ENCODE results near the gene PCSK6.

PCSK6 gene

DNA sequence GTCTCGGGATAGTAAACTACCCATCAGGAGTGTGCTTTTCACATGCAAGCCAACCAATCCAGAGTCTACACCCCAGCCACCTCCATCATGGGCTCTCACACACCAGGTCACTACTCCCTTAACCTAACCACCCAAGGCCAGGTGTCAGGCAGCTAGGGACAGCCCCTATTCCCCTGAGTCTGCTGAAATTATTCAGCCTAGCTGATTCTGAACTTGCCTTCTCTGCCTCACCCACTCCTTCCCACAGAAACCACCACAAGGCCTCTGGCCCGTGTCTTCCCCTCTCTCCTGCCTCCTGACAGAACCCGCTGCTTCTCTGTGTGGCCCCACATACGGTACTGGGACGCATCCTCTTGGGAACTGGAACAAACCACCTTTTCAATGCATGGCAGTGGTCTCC lies 82.1 kb downstream of the PCSK6 start:
- peaks cover 0 to 2% of the 10 kb centered on the region in 2 donors for H3K9me3 ChIP-seq (replicated peaks in 1 of 2; ENCODE audit: control insufficient read depth in 2 of 2, insufficient read depth in 1 of 2, low read depth in 1 of 2, low read length in 2 of 2)
- no peak overlapping the region for H2BK15ac ChIP-seq (ENCODE audit: low read length)
- H3K27ac ChIP-seq (replicated peaks; ENCODE audit: low read length), result no peak overlapping the region
- no peaks in the 10 kb centered on the region for H3K79me1 ChIP-seq (ENCODE audit: low read depth, low read length)
- no peak overlapping the region for H2AFZ ChIP-seq (ENCODE audit: low read length)
- H3K14ac ChIP-seq (ENCODE audit: low read length), result no peak overlapping the region
- no peak overlapping the region for H2BK5ac ChIP-seq (ENCODE audit: low read length)
- no peak for DNase-seq (ENCODE audit: low spot score)
- H3K4ac ChIP-seq (ENCODE audit: low read length), result no peak overlapping the region
- no peak overlapping the region for H2BK120ac ChIP-seq (ENCODE audit: low read depth, low read length)
- H2BK12ac ChIP-seq (ENCODE audit: low read length), result no peak overlapping the region
- peak overlapping the region; percentile 23 for H3K18ac ChIP-seq (ENCODE audit: low read length)
- no peak overlapping the region for H3K4me3 ChIP-seq (ENCODE audit: low read length in 2 of 2)
- no peak overlapping the region for H2AK5ac ChIP-seq (ENCODE audit: low read depth, low read length)
- no peak overlapping the region for H4K91ac ChIP-seq (ENCODE audit: low read depth, low read length, poor library complexity)
- no peak overlapping the region for H3K9ac ChIP-seq (ENCODE audit: low read depth, low read length, poor library complexity)
- no CpG with 5 or more reads among the region's 5 CpGs for whole genome bisulfite sequencing, 2 donors (ENCODE audit: extremely low coverage in 2 of 2, insufficient read length in 2 of 2, insufficient replicate concordance in 1 of 2)
- H3K27me3 ChIP-seq (ENCODE audit: control insufficient read depth in 3 of 3, insufficient read depth in 3 of 3, low read depth in 1 of 3, low read length in 3 of 3), result no peaks in the 10 kb centered on the region
- no peak overlapping the region for H3K23ac ChIP-seq (ENCODE audit: low read depth, low read length, poor library complexity)
- H3K36me3 ChIP-seq (replicated peaks in 1 of 2; ENCODE audit: control insufficient read depth in 2 of 2, insufficient read depth in 2 of 2, low read length in 2 of 2), result peaks cover 0 to 2% of the 10 kb centered on the region in 2 donors
- peaks cover 0 to 12% of the 10 kb centered on the region in 2 donors for H3K4me1 ChIP-seq (ENCODE audit: control insufficient read depth in 2 of 2, insufficient read depth in 1 of 2, low read depth in 1 of 2, low read length in 2 of 2)
- no peak overlapping the region for H4K8ac ChIP-seq (ENCODE audit: low read depth, low read length)
- no peak overlapping the region for H3K4me2 ChIP-seq (ENCODE audit: insufficient read depth, low read length, poor library complexity, severe bottlenecking)

DNA sequence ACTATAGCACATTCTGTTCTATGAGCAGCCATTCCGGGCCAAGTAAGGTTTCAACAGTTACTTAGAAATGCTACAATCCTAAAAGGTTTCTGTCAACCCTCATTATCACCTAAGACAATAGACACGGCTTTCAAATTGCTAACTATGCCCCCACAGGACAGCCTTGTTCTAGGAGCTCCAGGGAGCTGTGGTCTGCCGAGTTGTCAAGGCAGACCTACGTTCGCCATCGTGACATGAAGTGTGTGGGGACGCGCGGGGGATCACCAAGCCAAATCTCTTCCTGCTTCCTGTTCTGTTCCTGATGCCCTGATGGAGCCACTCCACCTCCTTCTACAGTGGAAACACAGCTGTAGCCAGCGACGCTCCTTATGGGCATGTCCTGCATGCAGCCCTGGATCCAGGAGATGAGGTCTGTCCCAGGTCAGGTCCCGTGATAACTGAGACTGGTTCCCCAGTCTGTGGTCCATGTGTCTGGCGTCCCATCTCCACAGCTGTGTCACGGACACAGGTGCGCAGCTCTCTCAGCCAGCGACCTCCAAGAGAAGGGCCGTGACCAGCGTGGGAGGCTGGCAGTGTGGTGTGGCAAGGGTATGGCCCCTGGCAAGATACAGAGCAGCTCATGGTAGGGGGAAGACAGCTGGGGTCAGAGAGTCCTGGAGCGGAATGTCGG lies 82.8 kb downstream of the PCSK6 start:
- no peak for DNase-seq (ENCODE audit: low spot score)
- Histone ChIP-seq H3K27ac (replicated peaks; ENCODE audit: low read length) (no peak overlapping the region), H2BK15ac (ENCODE audit: low read length) (no peak overlapping the region), H3K79me1 (ENCODE audit: low read depth, low read length) (no peaks in the 10 kb centered on the region), H3K9ac (ENCODE audit: low read depth, low read length, poor library complexity) (no peak overlapping the region), H3K9me3 (replicated peaks in 1 of 2; ENCODE audit: control insufficient read depth in 2 of 2, insufficient read depth in 1 of 2, low read depth in 1 of 2, low read length in 2 of 2) (peaks cover 0 to 2% of the 10 kb centered on the region in 2 donors), H4K91ac (ENCODE audit: low read depth, low read length, poor library complexity) (no peak overlapping the region), H2AK5ac (ENCODE audit: low read depth, low read length) (peak overlapping the region; percentile 1), H2BK12ac (ENCODE audit: low read length) (peak overlapping the region; percentile 33), H4K8ac (ENCODE audit: low read depth, low read length) (no peak overlapping the region), H3K4me2 (ENCODE audit: insufficient read depth, low read length, poor library complexity, severe bottlenecking) (no peak overlapping the region), H3K4ac (ENCODE audit: low read length) (no peak overlapping the region), H3K36me3 (replicated peaks in 1 of 2; ENCODE audit: control insufficient read depth in 2 of 2, insufficient read depth in 2 of 2, low read length in 2 of 2) (peaks cover 0 to 2% of the 10 kb centered on the region in 2 donors), H2BK5ac (ENCODE audit: low read length) (no peak overlapping the region), H2BK120ac (ENCODE audit: low read depth, low read length) (no peak overlapping the region), H3K4me3 (ENCODE audit: low read length in 2 of 2) (peak overlapping the region in 1 of 2 donors; percentile 39), H3K27me3 (ENCODE audit: control insufficient read depth in 3 of 3, insufficient read depth in 3 of 3, low read depth in 1 of 3, low read length in 3 of 3) (no peaks in the 10 kb centered on the region), H3K14ac (ENCODE audit: low read length) (no peak overlapping the region), H3K23ac (ENCODE audit: low read depth, low read length, poor library complexity) (peak overlapping the region; percentile 1), H3K18ac (ENCODE audit: low read length) (peak overlapping the region; percentile 29), H3K4me1 (ENCODE audit: control insufficient read depth in 2 of 2, insufficient read depth in 1 of 2, low read depth in 1 of 2, low read length in 2 of 2) (peaks cover 0 to 12% of the 10 kb centered on the region in 2 donors), H2AFZ (ENCODE audit: low read length) (no peak overlapping the region)
- no CpG with 5 or more reads among the region's 20 CpGs for WGBS, 2 donors (ENCODE audit: extremely low coverage in 2 of 2, insufficient read length in 2 of 2, insufficient replicate concordance in 1 of 2)

DNA sequence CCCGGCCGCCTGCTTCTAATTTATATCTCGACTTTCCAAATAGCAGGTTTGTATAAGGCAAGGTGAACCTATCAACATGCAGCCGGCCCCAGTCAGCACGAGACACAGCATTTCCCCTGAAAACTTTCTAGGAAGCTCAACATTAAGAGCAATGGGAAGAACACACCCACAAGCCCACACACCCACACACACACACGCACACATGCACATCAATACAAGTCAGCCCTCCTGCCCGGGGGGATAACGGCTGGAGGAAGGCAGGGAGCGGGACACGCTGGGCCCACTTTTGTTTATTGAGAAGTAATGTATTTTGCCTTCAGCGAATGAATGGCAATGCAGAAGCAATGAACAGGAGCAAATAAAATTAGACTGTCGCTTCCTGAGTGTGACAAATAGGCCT lies 83.5 kb downstream of the PCSK6 start:
- Histone ChIP-seq H2AFZ (ENCODE audit: low read length) (no peak overlapping the region), H4K91ac (ENCODE audit: low read depth, low read length, poor library complexity) (no peak overlapping the region), H4K8ac (ENCODE audit: low read depth, low read length) (no peak overlapping the region), H3K4me2 (ENCODE audit: insufficient read depth, low read length, poor library complexity, severe bottlenecking) (no peak overlapping the region), H3K9me3 (replicated peaks in 1 of 2; ENCODE audit: control insufficient read depth in 2 of 2, insufficient read depth in 1 of 2, low read depth in 1 of 2, low read length in 2 of 2) (peaks cover 0 to 4% of the 10 kb centered on the region in 2 donors), H3K9ac (ENCODE audit: low read depth, low read length, poor library complexity) (no peak overlapping the region), H3K36me3 (replicated peaks in 1 of 2; ENCODE audit: control insufficient read depth in 2 of 2, insufficient read depth in 2 of 2, low read length in 2 of 2) (peaks cover 0 to 7% of the 10 kb centered on the region in 2 donors), H2BK120ac (ENCODE audit: low read depth, low read length) (no peak overlapping the region), H2BK12ac (ENCODE audit: low read length) (no peak overlapping the region), H3K18ac (ENCODE audit: low read length) (no peak overlapping the region), H2BK15ac (ENCODE audit: low read length) (no peak overlapping the region), H2AK5ac (ENCODE audit: low read depth, low read length) (no peak overlapping the region), H2BK5ac (ENCODE audit: low read length) (no peak overlapping the region), H3K4me3 (ENCODE audit: low read length in 2 of 2) (no peak overlapping the region), H3K27ac (replicated peaks; ENCODE audit: low read length) (no peak overlapping the region), H3K27me3 (ENCODE audit: control insufficient read depth in 3 of 3, insufficient read depth in 3 of 3, low read depth in 1 of 3, low read length in 3 of 3) (no peaks in the 10 kb centered on the region), H3K4ac (ENCODE audit: low read length) (no peak overlapping the region), H3K79me1 (ENCODE audit: low read depth, low read length) (no peaks in the 10 kb centered on the region), H3K23ac (ENCODE audit: low read depth, low read length, poor library complexity) (no peak overlapping the region), H3K14ac (ENCODE audit: low read length) (no peak overlapping the region), H3K4me1 (ENCODE audit: control insufficient read depth in 2 of 2, insufficient read depth in 1 of 2, low read depth in 1 of 2, low read length in 2 of 2) (peaks cover 0 to 12% of the 10 kb centered on the region in 2 donors)
- WGBS, 2 donors (ENCODE audit: extremely low coverage in 2 of 2, insufficient read length in 2 of 2, insufficient replicate concordance in 1 of 2), result no CpG with 5 or more reads among the region's 12 CpGs
- no peak for DNase-seq (ENCODE audit: low spot score)

DNA sequence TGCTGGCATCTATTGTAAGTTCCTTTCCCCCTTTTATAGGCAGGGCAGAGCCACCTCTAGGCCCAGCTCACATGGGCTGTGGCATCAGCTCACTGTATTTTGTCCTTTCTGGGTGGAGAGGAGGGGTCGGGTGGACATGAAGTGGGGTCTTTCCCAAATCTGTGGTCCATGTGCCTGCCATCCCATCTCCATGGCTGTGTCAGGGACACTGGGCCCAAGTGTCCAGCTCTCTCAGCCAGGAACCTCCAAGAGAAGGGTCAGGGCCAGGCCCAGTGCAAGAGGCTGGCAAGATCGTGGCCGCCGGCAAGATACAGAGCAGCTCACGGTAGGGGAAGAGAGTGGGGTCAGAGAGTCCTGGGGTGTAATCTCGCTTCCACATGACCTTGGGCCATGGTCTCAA lies 85.3 kb downstream of the PCSK6 start:
- Histone ChIP-seq H3K4me3 (ENCODE audit: low read length in 2 of 2) (no peak overlapping the region), H2AFZ (ENCODE audit: low read length) (no peak overlapping the region), H3K36me3 (replicated peaks in 1 of 2; ENCODE audit: control insufficient read depth in 2 of 2, insufficient read depth in 2 of 2, low read length in 2 of 2) (peaks cover 0 to 6% of the 10 kb centered on the region in 2 donors), H2BK5ac (ENCODE audit: low read length) (no peak overlapping the region), H3K4me2 (ENCODE audit: insufficient read depth, low read length, poor library complexity, severe bottlenecking) (no peak overlapping the region), H3K27me3 (ENCODE audit: control insufficient read depth in 3 of 3, insufficient read depth in 3 of 3, low read depth in 1 of 3, low read length in 3 of 3) (no peaks in the 10 kb centered on the region), H2BK12ac (ENCODE audit: low read length) (no peak overlapping the region), H3K14ac (ENCODE audit: low read length) (no peak overlapping the region), H2AK5ac (ENCODE audit: low read depth, low read length) (peak overlapping the region; percentile 61), H3K27ac (replicated peaks; ENCODE audit: low read length) (no peak overlapping the region), H4K91ac (ENCODE audit: low read depth, low read length, poor library complexity) (no peak overlapping the region), H3K23ac (ENCODE audit: low read depth, low read length, poor library complexity) (no peak overlapping the region), H3K9ac (ENCODE audit: low read depth, low read length, poor library complexity) (no peak overlapping the region), H3K9me3 (replicated peaks in 1 of 2; ENCODE audit: control insufficient read depth in 2 of 2, insufficient read depth in 1 of 2, low read depth in 1 of 2, low read length in 2 of 2) (peaks cover 0 to 4% of the 10 kb centered on the region in 2 donors), H3K79me1 (ENCODE audit: low read depth, low read length) (no peaks in the 10 kb centered on the region), H3K4me1 (ENCODE audit: control insufficient read depth in 2 of 2, insufficient read depth in 1 of 2, low read depth in 1 of 2, low read length in 2 of 2) (peaks cover 0 to 12% of the 10 kb centered on the region in 2 donors), H3K18ac (ENCODE audit: low read length) (peak overlapping the region; percentile 19), H3K4ac (ENCODE audit: low read length) (no peak overlapping the region), H4K8ac (ENCODE audit: low read depth, low read length) (no peak overlapping the region), H2BK15ac (ENCODE audit: low read length) (peak overlapping the region; percentile 68), H2BK120ac (ENCODE audit: low read depth, low read length) (no peak overlapping the region)
- no peak for DNase-seq (ENCODE audit: low spot score)
- no CpG with 5 or more reads among the region's 6 CpGs for WGBS, 2 donors (ENCODE audit: extremely low coverage in 2 of 2, insufficient read length in 2 of 2, insufficient replicate concordance in 1 of 2)
